HCT116 (cell line): ENCODE measurements around the gene GAP43.

ENCODE experiments used
- EZH2 ChIP-seq: fragments of 200-600 bp; sonication (generic); IDR thresholded peaks from 2 replicates; pipeline ENCODE4 v1.6.1; 2017; ENCODE audit warnings: antibody characterized with exemption, mixed run types
- EZH2phosphoT487 ChIP-seq: fragments of 200-600 bp; IDR thresholded peaks from 2 replicates; pipeline ENCODE4 v1.6.1; 2018; ENCODE audit warnings: antibody characterized with exemption, borderline replicate concordance
- FOSL1 ChIP-seq: IDR thresholded peaks from 2 replicates; pipeline ENCODE4 v1.6.1; 2012; ENCODE audit warnings: low read depth
- JUND ChIP-seq: IDR thresholded peaks from 2 replicates; pipeline ENCODE4 v1.6.1; 2012
- POLR2A ChIP-seq: IDR thresholded peaks from 2 replicates; pipeline ENCODE4 v1.7.0; 2011; ENCODE audit warnings: borderline replicate concordance; ENCODE audit not compliant: insufficient read depth, insufficient read length; ENCODE audit errors: extremely low read depth
- POLR2AphosphoS5 ChIP-seq: IDR thresholded peaks from 2 replicates; pipeline ENCODE4 v1.6.1; 2011; ENCODE audit warnings: mild to moderate bottlenecking, low read depth, low read length, moderate library complexity
- RAD21 ChIP-seq: IDR thresholded peaks from 2 replicates; pipeline ENCODE4 v1.6.1; 2012; ENCODE audit warnings: low read depth, mild to moderate bottlenecking
- SIN3A ChIP-seq: IDR thresholded peaks from 2 replicates; pipeline ENCODE4 v1.6.1; 2012; ENCODE audit warnings: low read depth
- SP1 ChIP-seq: IDR thresholded peaks from 2 replicates; pipeline ENCODE4 v1.6.1; 2012; ENCODE audit warnings: low read depth
- TCF7L2 ChIP-seq: IDR thresholded peaks from 2 replicates; pipeline ENCODE4 v1.7.0; 2011; ENCODE audit warnings: borderline replicate concordance, inconsistent platforms; ENCODE audit not compliant: insufficient read depth, insufficient read length; ENCODE audit errors: extremely low read depth
- YY1 ChIP-seq: IDR thresholded peaks from 2 replicates; pipeline ENCODE4 v1.6.1; 2011; ENCODE audit warnings: low read length, low read depth, moderate library complexity, mild to moderate bottlenecking; ENCODE audit not compliant: insufficient replicate concordance; ENCODE audit errors: extremely low read depth
- TF ChIP-seq, protein P1 (sequence below), 3 experiments: fragments of 200-600 bp in 1 of 3; sonication (generic) in 1 of 3; IDR thresholded peaks in 2 of 3; conservative IDR thresholded peaks in 1 of 3; 2 replicates each; pipeline ENCODE4 v1.5.1; 2012 to 2017; ENCODE audit warnings: low read depth in 2 of 3, low read length in 2 of 3, antibody characterized with exemption in 1 of 3, borderline replicate concordance in 1 of 3, control low read depth in 1 of 3, mild to moderate bottlenecking in 1 of 3, mixed read lengths in 1 of 3, mixed run types in 1 of 3, moderate library complexity in 1 of 3; ENCODE audit not compliant: insufficient read depth in 1 of 3
- TF ChIP-seq, protein P2 (sequence below): IDR thresholded peaks from 2 replicates; pipeline ENCODE4 v1.6.1; 2012; ENCODE audit warnings: low read depth
- TF ChIP-seq, protein P3 (sequence below): IDR thresholded peaks from 2 replicates; pipeline ENCODE4 v1.6.1; 2012

DNA sequence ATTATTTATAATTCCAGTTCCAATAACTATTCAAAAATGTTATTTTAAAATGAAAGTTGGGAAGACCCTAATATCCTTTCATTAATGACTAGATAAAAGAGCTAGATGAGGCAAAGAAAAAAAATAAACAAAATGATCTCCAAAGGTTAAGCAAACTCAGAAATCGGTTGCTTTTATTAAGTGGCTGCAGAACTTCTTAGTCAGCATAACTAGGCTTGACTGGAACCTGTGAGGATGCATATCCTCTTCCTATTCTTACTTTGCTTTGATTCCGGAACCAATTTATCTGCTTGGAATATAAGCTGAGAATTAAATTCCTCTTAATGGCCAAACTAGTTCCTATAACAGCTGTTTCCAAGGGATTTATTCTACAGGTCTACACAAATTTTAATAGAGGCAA is 10.7 kb downstream of the GAP43 start:
- TF ChIP-seq, protein P1, sequence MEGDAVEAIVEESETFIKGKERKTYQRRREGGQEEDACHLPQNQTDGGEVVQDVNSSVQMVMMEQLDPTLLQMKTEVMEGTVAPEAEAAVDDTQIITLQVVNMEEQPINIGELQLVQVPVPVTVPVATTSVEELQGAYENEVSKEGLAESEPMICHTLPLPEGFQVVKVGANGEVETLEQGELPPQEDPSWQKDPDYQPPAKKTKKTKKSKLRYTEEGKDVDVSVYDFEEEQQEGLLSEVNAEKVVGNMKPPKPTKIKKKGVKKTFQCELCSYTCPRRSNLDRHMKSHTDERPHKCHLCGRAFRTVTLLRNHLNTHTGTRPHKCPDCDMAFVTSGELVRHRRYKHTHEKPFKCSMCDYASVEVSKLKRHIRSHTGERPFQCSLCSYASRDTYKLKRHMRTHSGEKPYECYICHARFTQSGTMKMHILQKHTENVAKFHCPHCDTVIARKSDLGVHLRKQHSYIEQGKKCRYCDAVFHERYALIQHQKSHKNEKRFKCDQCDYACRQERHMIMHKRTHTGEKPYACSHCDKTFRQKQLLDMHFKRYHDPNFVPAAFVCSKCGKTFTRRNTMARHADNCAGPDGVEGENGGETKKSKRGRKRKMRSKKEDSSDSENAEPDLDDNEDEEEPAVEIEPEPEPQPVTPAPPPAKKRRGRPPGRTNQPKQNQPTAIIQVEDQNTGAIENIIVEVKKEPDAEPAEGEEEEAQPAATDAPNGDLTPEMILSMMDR (IDR thresholded peaks at IDR 0.05 in 2 of 3, conservative IDR thresholded peaks at IDR 0.05 in 1 of 3; ENCODE audit: borderline replicate concordance in 1 of 3, insufficient read depth in 1 of 3, low read depth in 2 of 3, low read length in 2 of 3) = no peak
- no peak for TF ChIP-seq YY1
- TF ChIP-seq, protein P2, sequence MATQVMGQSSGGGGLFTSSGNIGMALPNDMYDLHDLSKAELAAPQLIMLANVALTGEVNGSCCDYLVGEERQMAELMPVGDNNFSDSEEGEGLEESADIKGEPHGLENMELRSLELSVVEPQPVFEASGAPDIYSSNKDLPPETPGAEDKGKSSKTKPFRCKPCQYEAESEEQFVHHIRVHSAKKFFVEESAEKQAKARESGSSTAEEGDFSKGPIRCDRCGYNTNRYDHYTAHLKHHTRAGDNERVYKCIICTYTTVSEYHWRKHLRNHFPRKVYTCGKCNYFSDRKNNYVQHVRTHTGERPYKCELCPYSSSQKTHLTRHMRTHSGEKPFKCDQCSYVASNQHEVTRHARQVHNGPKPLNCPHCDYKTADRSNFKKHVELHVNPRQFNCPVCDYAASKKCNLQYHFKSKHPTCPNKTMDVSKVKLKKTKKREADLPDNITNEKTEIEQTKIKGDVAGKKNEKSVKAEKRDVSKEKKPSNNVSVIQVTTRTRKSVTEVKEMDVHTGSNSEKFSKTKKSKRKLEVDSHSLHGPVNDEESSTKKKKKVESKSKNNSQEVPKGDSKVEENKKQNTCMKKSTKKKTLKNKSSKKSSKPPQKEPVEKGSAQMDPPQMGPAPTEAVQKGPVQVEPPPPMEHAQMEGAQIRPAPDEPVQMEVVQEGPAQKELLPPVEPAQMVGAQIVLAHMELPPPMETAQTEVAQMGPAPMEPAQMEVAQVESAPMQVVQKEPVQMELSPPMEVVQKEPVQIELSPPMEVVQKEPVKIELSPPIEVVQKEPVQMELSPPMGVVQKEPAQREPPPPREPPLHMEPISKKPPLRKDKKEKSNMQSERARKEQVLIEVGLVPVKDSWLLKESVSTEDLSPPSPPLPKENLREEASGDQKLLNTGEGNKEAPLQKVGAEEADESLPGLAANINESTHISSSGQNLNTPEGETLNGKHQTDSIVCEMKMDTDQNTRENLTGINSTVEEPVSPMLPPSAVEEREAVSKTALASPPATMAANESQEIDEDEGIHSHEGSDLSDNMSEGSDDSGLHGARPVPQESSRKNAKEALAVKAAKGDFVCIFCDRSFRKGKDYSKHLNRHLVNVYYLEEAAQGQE = no peak
- TF ChIP-seq, protein P3, sequence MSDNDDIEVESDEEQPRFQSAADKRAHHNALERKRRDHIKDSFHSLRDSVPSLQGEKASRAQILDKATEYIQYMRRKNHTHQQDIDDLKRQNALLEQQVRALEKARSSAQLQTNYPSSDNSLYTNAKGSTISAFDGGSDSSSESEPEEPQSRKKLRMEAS = no peak
- no peak for TF ChIP-seq EZH2
- TF ChIP-seq POLR2A = no peak
- no peak for TF ChIP-seq POLR2AphosphoS5
- TF ChIP-seq RAD21 = no peak
- TF ChIP-seq JUND = no peak
- TF ChIP-seq FOSL1 = no peak
- TF ChIP-seq TCF7L2 = no peak
- TF ChIP-seq EZH2phosphoT487 = no peak
- no peak for TF ChIP-seq SIN3A
- TF ChIP-seq SP1 = no peak
